H1 (cell line): ENCODE measurements around the gene RFX3.

Experiments
- CHD2 ChIP-seq: IDR thresholded peaks from 2 replicates; pipeline ENCODE4 v1.6.1; 2012; ENCODE audit warnings: low read length, improper control_type of control experiment
- CTCF ChIP-seq, 3 experiments: IDR thresholded peaks; 1 replicate in 2 of 3; 2 replicates in 1 of 3; pipeline versions ENCODE4 v1.5.1 to v1.6.1; 2011; ENCODE audit warnings: low read length in 3 of 3, mild to moderate bottlenecking in 3 of 3, inconsistent platforms in 2 of 3, low read depth in 1 of 3, moderate library complexity in 1 of 3; ENCODE audit not compliant: insufficient read depth in 1 of 3; ENCODE audit errors: control extremely low read depth in 1 of 3
- EZH2 ChIP-seq: fragments of 200-600 bp; sonication (generic); IDR thresholded peaks from 2 replicates; pipeline ENCODE4 v1.7.1; 2012; ENCODE audit warnings: low read depth, mild to moderate bottlenecking, moderate library complexity, low read length, inconsistent platforms; ENCODE audit not compliant: severe bottlenecking
- HDAC2 ChIP-seq, 2 experiments: fragments of 300-600 bp in 1 of 2; sonication (generic) in 1 of 2; IDR thresholded peaks; 2 replicates each; pipeline ENCODE4 v1.6.1; 2011 to 2012; ENCODE audit warnings: low read depth in 2 of 2, low read length in 2 of 2, mild to moderate bottlenecking in 2 of 2, moderate library complexity in 2 of 2, borderline replicate concordance in 1 of 2, inconsistent platforms in 1 of 2
- MAX ChIP-seq: IDR thresholded peaks from 2 replicates; pipeline ENCODE4 v1.6.1; 2012; ENCODE audit warnings: inconsistent platforms
- POLR2AphosphoS5 ChIP-seq: IDR thresholded peaks from 2 replicates; pipeline ENCODE4 v1.6.1; 2011; ENCODE audit warnings: low read depth, low read length
- YY1 ChIP-seq: IDR thresholded peaks from 2 replicates; pipeline ENCODE4 v1.6.1; 2011; ENCODE audit warnings: low read depth, mild to moderate bottlenecking, low read length

GRCh38 chr9:3436629-3437420 is 89.0 kb downstream of the RFX3 start:
- TF ChIP-seq EZH2 (no peak), CTCF (IDR thresholded peaks at IDR 0.05; ENCODE audit: control extremely low read depth in 1 of 3, insufficient read depth in 1 of 3, low read depth in 1 of 3, low read length in 3 of 3) (no peak), HDAC2 (IDR thresholded peaks at IDR 0.05; ENCODE audit: borderline replicate concordance in 1 of 2, low read depth in 2 of 2, low read length in 2 of 2) (no peak), POLR2AphosphoS5 (no peak), MAX (no peak), YY1 (no peak), CHD2 (no peak)
